ENCODE data around the gene HEXIM2.
"Not testable (repeated sequence)": the region's sequence is repeated elsewhere in the genome, so short reads cannot be mapped to it uniquely, and the experiment has no call there.

DNA sequence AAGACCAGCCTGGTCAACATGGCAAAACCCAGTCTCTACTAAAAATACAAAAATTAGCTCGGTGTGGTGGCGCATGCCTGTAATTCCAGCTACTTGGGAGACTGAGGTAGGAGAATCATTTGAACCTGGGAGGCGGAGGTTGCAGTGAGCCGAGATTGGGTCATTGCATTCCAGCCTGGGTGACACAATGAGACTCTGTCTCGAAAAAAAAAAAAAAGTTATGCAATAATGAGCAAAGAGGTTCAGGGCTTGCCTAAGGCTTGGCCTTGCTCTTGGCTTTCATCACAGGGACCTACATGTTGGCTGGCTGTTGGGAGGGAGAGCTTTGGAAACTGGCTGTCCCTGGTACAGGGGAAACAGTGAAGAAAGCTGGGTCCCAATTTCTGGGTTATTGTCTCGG, 40.2 kb downstream of the HEXIM2 start:
- TF ChIP-seq, protein P1, sequence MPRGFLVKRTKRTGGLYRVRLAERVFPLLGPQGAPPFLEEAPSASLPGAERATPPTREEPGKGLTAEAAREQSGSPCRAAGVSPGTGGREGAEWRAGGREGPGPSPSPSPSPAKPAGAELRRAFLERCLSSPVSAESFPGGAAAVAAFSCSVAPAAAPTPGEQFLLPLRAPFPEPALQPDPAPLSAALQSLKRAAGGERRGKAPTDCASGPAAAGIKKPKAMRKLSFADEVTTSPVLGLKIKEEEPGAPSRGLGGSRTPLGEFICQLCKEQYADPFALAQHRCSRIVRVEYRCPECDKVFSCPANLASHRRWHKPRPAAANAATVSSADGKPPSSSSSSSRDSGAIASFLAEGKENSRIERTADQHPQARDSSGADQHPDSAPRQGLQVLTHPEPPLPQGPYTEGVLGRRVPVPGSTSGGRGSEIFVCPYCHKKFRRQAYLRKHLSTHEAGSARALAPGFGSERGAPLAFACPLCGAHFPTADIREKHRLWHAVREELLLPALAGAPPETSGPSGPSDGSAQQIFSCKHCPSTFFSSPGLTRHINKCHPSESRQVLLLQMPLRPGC (tag by site-specific recombination; IDR thresholded peaks at IDR 0.05) = not testable (repeated sequence)
- TF ChIP-seq, protein P2, sequence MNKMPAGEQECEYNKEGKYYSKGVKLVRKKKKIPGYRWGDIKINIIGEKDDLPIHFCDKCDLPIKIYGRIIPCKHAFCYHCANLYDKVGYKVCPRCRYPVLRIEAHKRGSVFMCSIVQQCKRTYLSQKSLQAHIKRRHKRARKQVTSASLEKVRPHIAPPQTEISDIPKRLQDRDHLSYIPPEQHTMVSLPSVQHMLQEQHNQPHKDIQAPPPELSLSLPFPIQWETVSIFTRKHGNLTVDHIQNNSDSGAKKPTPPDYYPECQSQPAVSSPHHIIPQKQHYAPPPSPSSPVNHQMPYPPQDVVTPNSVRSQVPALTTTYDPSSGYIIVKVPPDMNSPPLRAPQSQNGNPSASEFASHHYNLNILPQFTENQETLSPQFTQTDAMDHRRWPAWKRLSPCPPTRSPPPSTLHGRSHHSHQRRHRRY (tag by site-specific recombination; IDR thresholded peaks at IDR 0.05) = not testable (repeated sequence)
- not testable (repeated sequence) for TF ChIP-seq YY1 (tag by site-specific recombination; IDR thresholded peaks at IDR 0.05); ZNF707 (tag by site-specific recombination; IDR thresholded peaks at IDR 0.05); KLF9 (tag by site-specific recombination; IDR thresholded peaks at IDR 0.05; ENCODE audit: low read depth); TCF7L2 (IDR thresholded peaks at IDR 0.05; ENCODE audit: borderline replicate concordance, low read depth, low read length); ZNF274 (IDR thresholded peaks at IDR 0.05; ENCODE audit: low read length); ZNF274 (tag by site-specific recombination; IDR thresholded peaks at IDR 0.05; ENCODE audit: borderline replicate concordance); ZNF473 (tag by site-specific recombination; IDR thresholded peaks at IDR 0.05)
- TF ChIP-seq, protein P3, sequence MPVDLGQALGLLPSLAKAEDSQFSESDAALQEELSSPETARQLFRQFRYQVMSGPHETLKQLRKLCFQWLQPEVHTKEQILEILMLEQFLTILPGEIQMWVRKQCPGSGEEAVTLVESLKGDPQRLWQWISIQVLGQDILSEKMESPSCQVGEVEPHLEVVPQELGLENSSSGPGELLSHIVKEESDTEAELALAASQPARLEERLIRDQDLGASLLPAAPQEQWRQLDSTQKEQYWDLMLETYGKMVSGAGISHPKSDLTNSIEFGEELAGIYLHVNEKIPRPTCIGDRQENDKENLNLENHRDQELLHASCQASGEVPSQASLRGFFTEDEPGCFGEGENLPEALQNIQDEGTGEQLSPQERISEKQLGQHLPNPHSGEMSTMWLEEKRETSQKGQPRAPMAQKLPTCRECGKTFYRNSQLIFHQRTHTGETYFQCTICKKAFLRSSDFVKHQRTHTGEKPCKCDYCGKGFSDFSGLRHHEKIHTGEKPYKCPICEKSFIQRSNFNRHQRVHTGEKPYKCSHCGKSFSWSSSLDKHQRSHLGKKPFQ (tag by site-specific recombination; IDR thresholded peaks at IDR 0.05) = not testable (repeated sequence)
- TF ChIP-seq, protein P4, sequence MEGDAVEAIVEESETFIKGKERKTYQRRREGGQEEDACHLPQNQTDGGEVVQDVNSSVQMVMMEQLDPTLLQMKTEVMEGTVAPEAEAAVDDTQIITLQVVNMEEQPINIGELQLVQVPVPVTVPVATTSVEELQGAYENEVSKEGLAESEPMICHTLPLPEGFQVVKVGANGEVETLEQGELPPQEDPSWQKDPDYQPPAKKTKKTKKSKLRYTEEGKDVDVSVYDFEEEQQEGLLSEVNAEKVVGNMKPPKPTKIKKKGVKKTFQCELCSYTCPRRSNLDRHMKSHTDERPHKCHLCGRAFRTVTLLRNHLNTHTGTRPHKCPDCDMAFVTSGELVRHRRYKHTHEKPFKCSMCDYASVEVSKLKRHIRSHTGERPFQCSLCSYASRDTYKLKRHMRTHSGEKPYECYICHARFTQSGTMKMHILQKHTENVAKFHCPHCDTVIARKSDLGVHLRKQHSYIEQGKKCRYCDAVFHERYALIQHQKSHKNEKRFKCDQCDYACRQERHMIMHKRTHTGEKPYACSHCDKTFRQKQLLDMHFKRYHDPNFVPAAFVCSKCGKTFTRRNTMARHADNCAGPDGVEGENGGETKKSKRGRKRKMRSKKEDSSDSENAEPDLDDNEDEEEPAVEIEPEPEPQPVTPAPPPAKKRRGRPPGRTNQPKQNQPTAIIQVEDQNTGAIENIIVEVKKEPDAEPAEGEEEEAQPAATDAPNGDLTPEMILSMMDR (tag by site-specific recombination; IDR thresholded peaks at IDR 0.05) = not testable (repeated sequence)
- TF ChIP-seq, protein P5, sequence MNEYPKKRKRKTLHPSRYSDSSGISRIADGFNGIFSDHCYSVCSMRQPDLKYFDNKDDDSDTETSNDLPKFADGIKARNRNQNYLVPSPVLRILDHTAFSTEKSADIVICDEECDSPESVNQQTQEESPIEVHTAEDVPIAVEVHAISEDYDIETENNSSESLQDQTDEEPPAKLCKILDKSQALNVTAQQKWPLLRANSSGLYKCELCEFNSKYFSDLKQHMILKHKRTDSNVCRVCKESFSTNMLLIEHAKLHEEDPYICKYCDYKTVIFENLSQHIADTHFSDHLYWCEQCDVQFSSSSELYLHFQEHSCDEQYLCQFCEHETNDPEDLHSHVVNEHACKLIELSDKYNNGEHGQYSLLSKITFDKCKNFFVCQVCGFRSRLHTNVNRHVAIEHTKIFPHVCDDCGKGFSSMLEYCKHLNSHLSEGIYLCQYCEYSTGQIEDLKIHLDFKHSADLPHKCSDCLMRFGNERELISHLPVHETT (tag by site-specific recombination; IDR thresholded peaks at IDR 0.05) = not testable (repeated sequence)
- TF ChIP-seq, protein P6, sequence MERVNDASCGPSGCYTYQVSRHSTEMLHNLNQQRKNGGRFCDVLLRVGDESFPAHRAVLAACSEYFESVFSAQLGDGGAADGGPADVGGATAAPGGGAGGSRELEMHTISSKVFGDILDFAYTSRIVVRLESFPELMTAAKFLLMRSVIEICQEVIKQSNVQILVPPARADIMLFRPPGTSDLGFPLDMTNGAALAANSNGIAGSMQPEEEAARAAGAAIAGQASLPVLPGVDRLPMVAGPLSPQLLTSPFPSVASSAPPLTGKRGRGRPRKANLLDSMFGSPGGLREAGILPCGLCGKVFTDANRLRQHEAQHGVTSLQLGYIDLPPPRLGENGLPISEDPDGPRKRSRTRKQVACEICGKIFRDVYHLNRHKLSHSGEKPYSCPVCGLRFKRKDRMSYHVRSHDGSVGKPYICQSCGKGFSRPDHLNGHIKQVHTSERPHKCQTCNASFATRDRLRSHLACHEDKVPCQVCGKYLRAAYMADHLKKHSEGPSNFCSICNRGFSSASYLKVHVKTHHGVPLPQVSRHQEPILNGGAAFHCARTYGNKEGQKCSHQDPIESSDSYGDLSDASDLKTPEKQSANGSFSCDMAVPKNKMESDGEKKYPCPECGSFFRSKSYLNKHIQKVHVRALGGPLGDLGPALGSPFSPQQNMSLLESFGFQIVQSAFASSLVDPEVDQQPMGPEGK (tag by site-specific recombination; IDR thresholded peaks at IDR 0.05) = not testable (repeated sequence)
- TF ChIP-seq, protein P7, sequence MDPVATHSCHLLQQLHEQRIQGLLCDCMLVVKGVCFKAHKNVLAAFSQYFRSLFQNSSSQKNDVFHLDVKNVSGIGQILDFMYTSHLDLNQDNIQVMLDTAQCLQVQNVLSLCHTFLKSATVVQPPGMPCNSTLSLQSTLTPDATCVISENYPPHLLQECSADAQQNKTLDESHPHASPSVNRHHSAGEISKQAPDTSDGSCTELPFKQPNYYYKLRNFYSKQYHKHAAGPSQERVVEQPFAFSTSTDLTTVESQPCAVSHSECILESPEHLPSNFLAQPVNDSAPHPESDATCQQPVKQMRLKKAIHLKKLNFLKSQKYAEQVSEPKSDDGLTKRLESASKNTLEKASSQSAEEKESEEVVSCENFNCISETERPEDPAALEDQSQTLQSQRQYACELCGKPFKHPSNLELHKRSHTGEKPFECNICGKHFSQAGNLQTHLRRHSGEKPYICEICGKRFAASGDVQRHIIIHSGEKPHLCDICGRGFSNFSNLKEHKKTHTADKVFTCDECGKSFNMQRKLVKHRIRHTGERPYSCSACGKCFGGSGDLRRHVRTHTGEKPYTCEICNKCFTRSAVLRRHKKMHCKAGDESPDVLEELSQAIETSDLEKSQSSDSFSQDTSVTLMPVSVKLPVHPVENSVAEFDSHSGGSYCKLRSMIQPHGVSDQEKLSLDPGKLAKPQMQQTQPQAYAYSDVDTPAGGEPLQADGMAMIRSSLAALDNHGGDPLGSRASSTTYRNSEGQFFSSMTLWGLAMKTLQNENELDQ (tag by site-specific recombination; IDR thresholded peaks at IDR 0.05; ENCODE audit: low read depth) = not testable (repeated sequence)

Measured in HEK293 (cell line).